ENCODE results near the gene SENP3.

- TF ChIP-seq FOXP2 (optimal IDR thresholded peaks at IDR 0.05; ENCODE audit: borderline replicate concordance, extremely low read depth, extremely low read length, insufficient read depth) (no peak), POLR2AphosphoS5 (IDR thresholded peaks at IDR 0.05; ENCODE audit: low read depth, low read length) (no peak), TAF1 (IDR thresholded peaks at IDR 0.05; ENCODE audit: borderline replicate concordance, insufficient read depth, low read length) (no peak), SIN3A (IDR thresholded peaks at IDR 0.05; ENCODE audit: borderline replicate concordance, insufficient read depth, low read length) (no peak), REST (IDR thresholded peaks at IDR 0.05; ENCODE audit: insufficient read depth in 1 of 2, low read depth in 2 of 2, low read length in 2 of 2) (no peak)
Measured at GRCh38 chr17:7563115-7563869, 1.6 kb downstream of the SENP3 start.

Data from PFSK-1 (cell line).